ENCODE measurements around the gene GABARAP. TPM values are rescaled to one million over a fixed set of nuclear protein-coding genes. Genes with fewer than 3 reads are reported as not detected.

The GABARAP gene
- total and polyA plus RNA-seq, 10 of the 15 experiments (the other 5 are each of a cell fraction or from before 2014, with no cell fraction given), result 134 to 613 (median 285) TPM

DNA sequence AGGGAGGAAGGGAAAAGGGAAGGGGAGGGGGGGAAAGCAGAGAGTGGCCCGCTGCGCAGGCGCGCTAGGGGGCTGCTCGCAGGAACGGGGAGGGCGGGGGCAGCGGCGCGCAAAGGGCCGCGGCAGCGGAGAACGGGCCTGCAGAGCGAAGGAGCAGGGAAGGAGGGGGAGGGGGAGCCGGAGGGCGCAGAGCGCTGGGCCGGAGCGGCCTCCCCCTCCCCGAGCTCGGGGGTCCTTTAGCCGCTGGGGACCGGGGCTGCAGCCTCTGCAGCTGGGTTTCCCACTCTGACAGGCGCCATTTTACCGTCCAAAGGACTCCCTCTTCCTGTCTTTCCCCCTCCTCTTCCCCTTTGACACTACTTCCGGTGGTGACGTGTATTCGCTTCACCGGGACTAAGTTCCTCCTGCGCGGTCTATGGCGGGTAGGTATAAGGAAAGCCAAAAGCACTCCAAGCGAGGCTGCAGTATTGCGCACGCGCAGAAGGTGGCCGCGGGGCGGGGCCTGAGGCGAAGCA lies 9.5 kb upstream of the GABARAP start, which contains the start of gene CTDNEP1 (continued):
- peak; percentile 31 for TF ChIP-seq SIX5 (IDR thresholded peaks at IDR 0.05; ENCODE audit: low read depth, low read length, severe bottlenecking)
- TF ChIP-seq NR2C1 (IDR thresholded peaks at IDR 0.05), result peak; percentile 87
- peak; percentile 93 for TF ChIP-seq GABPA (IDR thresholded peaks at IDR 0.05; ENCODE audit: low read depth)
- peak; percentile 10; the same call in 1 of the 2 replicates for TF ChIP-seq POLR2AphosphoS5 (IDR thresholded peaks at IDR 0.05; ENCODE audit: low read length)
- TF ChIP-seq NFYA (IDR thresholded peaks at IDR 0.05; ENCODE audit: borderline replicate concordance, low read depth, low read length), result no peak
- peak; percentile 92 for TF ChIP-seq CREB1 (IDR thresholded peaks at IDR 0.05; ENCODE audit: low read depth)
- peak; percentile 71 for TF ChIP-seq SPI1 (IDR thresholded peaks at IDR 0.05; ENCODE audit: borderline replicate concordance, insufficient read depth, low read depth, low read length)
- TF ChIP-seq CHD2 (IDR thresholded peaks at IDR 0.05; ENCODE audit: borderline replicate concordance, low read depth, low read length), result peak; percentile 47; the same call in 1 of the 2 replicates
- TF ChIP-seq KAT2A (conservative IDR thresholded peaks at IDR 0.05; ENCODE audit: control insufficient read depth, low read depth, low read length), result no peak
- peak; percentile 68; the same call in 1 of the 2 replicates for TF ChIP-seq TCF12 (IDR thresholded peaks at IDR 0.05; ENCODE audit: low read depth, low read length)
- TF ChIP-seq MYB (IDR thresholded peaks at IDR 0.05; ENCODE audit: borderline replicate concordance, low read depth, low read length), result no peak
- TF ChIP-seq BCL11A (IDR thresholded peaks at IDR 0.05; ENCODE audit: low read depth, low read length), result no peak
- TF ChIP-seq, protein P1, sequence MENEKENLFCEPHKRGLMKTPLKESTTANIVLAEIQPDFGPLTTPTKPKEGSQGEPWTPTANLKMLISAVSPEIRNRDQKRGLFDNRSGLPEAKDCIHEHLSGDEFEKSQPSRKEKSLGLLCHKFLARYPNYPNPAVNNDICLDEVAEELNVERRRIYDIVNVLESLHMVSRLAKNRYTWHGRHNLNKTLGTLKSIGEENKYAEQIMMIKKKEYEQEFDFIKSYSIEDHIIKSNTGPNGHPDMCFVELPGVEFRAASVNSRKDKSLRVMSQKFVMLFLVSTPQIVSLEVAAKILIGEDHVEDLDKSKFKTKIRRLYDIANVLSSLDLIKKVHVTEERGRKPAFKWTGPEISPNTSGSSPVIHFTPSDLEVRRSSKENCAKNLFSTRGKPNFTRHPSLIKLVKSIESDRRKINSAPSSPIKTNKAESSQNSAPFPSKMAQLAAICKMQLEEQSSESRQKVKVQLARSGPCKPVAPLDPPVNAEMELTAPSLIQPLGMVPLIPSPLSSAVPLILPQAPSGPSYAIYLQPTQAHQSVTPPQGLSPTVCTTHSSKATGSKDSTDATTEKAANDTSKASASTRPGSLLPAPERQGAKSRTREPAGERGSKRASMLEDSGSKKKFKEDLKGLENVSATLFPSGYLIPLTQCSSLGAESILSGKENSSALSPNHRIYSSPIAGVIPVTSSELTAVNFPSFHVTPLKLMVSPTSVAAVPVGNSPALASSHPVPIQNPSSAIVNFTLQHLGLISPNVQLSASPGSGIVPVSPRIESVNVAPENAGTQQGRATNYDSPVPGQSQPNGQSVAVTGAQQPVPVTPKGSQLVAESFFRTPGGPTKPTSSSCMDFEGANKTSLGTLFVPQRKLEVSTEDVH (IDR thresholded peaks at IDR 0.05; ENCODE audit: low read depth, partially characterized antibody), result no peak
- peak; percentile 50; the same call in 1 of the 2 replicates for TF ChIP-seq MXI1 (IDR thresholded peaks at IDR 0.05; ENCODE audit: low read depth, low read length)
- TF ChIP-seq, protein P2, sequence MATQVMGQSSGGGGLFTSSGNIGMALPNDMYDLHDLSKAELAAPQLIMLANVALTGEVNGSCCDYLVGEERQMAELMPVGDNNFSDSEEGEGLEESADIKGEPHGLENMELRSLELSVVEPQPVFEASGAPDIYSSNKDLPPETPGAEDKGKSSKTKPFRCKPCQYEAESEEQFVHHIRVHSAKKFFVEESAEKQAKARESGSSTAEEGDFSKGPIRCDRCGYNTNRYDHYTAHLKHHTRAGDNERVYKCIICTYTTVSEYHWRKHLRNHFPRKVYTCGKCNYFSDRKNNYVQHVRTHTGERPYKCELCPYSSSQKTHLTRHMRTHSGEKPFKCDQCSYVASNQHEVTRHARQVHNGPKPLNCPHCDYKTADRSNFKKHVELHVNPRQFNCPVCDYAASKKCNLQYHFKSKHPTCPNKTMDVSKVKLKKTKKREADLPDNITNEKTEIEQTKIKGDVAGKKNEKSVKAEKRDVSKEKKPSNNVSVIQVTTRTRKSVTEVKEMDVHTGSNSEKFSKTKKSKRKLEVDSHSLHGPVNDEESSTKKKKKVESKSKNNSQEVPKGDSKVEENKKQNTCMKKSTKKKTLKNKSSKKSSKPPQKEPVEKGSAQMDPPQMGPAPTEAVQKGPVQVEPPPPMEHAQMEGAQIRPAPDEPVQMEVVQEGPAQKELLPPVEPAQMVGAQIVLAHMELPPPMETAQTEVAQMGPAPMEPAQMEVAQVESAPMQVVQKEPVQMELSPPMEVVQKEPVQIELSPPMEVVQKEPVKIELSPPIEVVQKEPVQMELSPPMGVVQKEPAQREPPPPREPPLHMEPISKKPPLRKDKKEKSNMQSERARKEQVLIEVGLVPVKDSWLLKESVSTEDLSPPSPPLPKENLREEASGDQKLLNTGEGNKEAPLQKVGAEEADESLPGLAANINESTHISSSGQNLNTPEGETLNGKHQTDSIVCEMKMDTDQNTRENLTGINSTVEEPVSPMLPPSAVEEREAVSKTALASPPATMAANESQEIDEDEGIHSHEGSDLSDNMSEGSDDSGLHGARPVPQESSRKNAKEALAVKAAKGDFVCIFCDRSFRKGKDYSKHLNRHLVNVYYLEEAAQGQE (IDR thresholded peaks at IDR 0.05; ENCODE audit: low read depth, low read length), result no peak

Measured in GM12878 (cell line).